Subcutaneous adipose tissue (tissue), 4 donors: ENCODE measurements around the gene FBXO44. TPM values are rescaled to one million over a fixed set of nuclear protein-coding genes. Genes with fewer than 3 reads are reported as not detected.

Experiments
- CTCF ChIP-seq: fragments of 450-650 bp; IDR thresholded peaks from one replicate; pipeline ENCODE4 v1.5.1; 2016; ENCODE audit warnings: low read depth, mild to moderate bottlenecking, control low read depth, antibody characterized with exemption, moderate library complexity
- total RNA-seq, 4 donors: library from RNA; depleted of rRNA; stranded (reverse); fragments of >200 nt; gene quantifications; one replicate each; pipeline ENCODE4 v1.1.0, GENCODE V29; 2016

FBXO44 gene
- total RNA-seq, 4 donors from 2014 or later: 6.2 to 13.1 (median 7.8) TPM

GRCh38 chr1:11693024-11693590 lies 38.4 kb downstream of the FBXO44 start:
- TF ChIP-seq CTCF: no peak

- no peak for TF ChIP-seq CTCF
These were observed 39.2 kb downstream of the FBXO44 start for GRCh38 chr1:11693917-11694316.

GRCh38 chr1:11695861-11696260 lies 41.2 kb downstream of the FBXO44 start:
- no peak for TF ChIP-seq CTCF

- no peak for TF ChIP-seq CTCF
These were observed 42.7 kb downstream of the FBXO44 start for GRCh38 chr1:11697188-11697892.

GRCh38 chr1:11697893-11698210 lies 43.2 kb downstream of the FBXO44 start:
- no peak for TF ChIP-seq CTCF

- no peak for TF ChIP-seq CTCF
These were observed 46.2 kb downstream of the FBXO44 start for GRCh38 chr1:11700601-11701467.

- TF ChIP-seq CTCF: no peak
These were observed 46.9 kb downstream of the FBXO44 start for GRCh38 chr1:11701551-11701961.
